ENCODE measurements around the gene ATP13A4.

The ATP13A4 gene

DNA sequence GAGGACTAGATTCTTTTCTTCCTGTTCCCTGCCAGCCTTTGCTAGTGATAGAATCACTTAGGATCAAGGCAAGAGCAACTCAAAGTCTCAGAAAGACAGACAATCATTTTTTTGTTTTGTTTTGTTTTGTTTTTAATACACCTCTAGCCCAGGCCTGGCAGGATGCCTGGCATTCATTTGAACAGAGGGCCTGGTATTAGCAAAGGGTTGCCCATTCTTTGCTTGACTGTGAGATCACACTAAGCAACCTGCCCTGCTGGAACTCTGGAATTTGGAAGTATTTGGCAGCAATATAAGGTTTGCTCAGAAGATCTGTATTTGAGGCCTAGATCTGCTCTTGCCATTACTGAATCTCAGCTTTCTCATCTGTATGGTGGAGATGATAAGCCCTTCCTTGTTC, 154.4 kb downstream of the ATP13A4 start:
- in situ Hi-C loops (cut with HindIII; ENCODE audit: low pct_unique_long_range_greater_than_20kb, low sequenced_read_pairs), result no loop called here
- TF ChIP-seq JUND (IDR thresholded peaks at IDR 0.05; ENCODE audit: low read depth), result no peak
- peak in 1 of 2 experiments; percentile 38 for DNase-seq (ENCODE audit: low read depth in 1 of 2, low spot score in 1 of 2)

DNA sequence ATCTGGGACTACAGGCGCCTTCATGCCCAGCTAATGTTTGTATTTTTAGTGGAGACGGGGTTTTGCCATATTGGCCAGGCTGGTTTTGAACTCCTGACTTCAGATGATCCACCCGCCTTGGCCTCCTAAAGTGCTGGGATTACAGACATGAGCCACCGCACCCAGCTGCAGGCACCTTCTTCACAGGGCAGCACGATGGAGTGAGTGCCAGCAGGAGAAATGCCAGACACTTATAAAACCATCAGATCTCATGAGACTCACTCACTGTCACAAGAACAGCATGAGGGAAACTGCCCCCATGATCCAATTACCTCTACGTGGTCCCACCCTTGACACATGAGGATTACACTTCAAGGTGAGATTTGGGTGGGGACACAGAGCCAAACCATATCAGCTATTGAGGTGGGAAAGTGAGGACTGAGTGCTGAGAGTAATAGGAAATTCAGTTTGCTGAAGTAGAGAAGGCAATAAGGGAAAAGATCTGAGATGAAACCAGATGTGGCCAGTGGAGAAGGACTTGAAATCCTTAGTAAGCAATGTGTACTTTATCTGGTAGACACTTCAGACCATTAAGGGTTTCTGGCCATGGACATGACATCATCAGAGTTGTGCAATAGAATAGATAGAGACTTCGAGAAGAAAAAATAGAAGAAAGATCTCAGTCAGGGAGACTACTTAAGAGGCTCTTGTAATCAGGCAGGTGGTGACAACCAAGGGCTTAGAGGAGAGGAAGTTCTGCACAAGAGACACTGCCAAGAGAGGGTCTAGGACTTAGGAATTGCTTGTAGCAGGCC, 158.0 kb downstream of the ATP13A4 start:
- no peak for TF ChIP-seq JUND (IDR thresholded peaks at IDR 0.05; ENCODE audit: low read depth)
- no peak for DNase-seq (ENCODE audit: low read depth in 1 of 2, low spot score in 1 of 2)
- in situ Hi-C loops (cut with HindIII; ENCODE audit: low pct_unique_long_range_greater_than_20kb, low sequenced_read_pairs), result no loop called here

DNA sequence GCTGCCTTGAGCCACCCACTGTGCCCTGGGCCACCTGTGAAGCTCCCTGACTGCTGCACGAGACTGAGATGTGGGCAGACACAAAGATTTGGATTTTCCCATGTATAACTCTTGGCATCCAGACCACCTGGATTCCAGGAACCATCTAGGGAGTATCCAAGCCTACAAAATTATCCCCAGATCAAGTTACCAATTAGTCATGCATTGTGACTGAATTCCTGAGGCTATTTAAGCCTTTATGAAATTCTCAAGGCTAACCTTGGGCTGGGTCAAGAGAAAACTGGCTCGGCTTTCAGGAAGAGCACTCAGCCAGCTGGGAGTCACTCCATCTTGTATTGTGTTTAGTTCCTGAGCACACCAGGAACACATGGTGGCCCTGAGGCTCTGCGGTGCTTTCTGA, 162.8 kb downstream of the ATP13A4 start:
- DNase-seq (ENCODE audit: low read depth in 1 of 2, low spot score in 1 of 2), result peak in 1 of 2 experiments; percentile 83
- no peak for TF ChIP-seq JUND (IDR thresholded peaks at IDR 0.05; ENCODE audit: low read depth)
- in situ Hi-C loops (cut with HindIII; ENCODE audit: low pct_unique_long_range_greater_than_20kb, low sequenced_read_pairs), result no loop called here

DNA sequence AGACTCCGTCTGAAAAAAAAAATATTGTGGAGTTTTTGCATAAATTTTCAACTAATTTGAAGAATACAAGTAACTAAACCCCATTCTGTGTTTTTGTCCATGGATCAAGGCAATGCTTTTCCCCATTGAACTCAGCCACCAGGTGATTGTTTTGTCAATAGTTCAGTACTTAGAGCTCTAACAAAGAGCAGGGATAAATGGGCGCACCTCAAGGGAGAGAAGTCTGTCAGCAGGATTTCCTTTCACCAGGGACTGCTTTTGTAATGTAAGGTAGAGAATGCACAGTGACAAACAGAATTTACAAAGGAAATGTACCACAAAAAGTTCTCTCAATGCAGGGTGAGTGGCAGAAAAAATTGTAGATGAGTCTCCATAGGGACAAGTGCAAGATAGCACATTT, 165.4 kb downstream of the ATP13A4 start:
- no peak for DNase-seq (ENCODE audit: low read depth in 1 of 2, low spot score in 1 of 2)
- TF ChIP-seq JUND (IDR thresholded peaks at IDR 0.05; ENCODE audit: low read depth), result no peak
- in situ Hi-C loops (cut with HindIII; ENCODE audit: low pct_unique_long_range_greater_than_20kb, low sequenced_read_pairs), result no loop called here

DNA sequence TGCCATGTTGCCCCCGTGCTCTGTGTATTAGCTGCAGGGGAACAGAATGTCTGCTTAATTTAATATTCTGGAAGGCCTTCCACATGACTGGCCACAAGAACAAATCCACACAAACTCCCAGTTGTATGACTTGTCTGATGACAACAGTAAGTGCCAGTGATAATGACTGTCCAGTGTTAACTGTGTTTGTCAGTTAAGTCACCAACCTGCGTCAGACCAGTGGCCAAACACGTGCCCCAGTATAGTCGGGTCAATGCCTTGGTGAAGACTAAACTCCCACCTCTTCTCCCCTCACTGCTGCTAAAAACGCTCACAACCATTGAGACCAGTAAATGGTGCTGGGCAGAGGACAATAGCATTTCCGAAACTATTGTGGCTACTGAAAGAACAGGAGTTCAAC, 166.3 kb downstream of the ATP13A4 start:
- in situ Hi-C loops (cut with HindIII; ENCODE audit: low pct_unique_long_range_greater_than_20kb, low sequenced_read_pairs), result no loop called here
- DNase-seq (ENCODE audit: low read depth in 1 of 2, low spot score in 1 of 2), result no peak
- no peak for TF ChIP-seq JUND (IDR thresholded peaks at IDR 0.05; ENCODE audit: low read depth)

DNA sequence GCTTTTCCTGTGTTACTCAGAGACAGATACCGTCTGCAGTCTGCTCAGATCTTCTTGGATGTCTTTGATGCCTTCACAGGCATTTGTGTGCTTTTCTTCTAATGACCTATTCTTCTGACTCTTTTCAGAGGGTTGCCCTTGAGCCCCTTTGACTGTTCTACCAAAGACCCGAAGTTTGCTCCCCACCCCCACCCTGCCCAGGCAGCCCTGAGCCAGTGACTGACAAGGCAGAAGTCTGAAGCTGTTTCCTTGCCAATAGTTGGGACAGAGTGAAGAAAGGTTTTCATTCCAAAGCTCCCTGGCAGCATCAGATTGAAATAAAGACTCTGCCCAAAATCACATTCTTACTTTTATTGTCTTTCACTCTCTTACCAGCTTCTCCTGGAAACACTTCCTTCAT, 167.1 kb downstream of the ATP13A4 start:
- no peak for DNase-seq (ENCODE audit: low read depth in 1 of 2, low spot score in 1 of 2)
- in situ Hi-C loops (cut with HindIII; ENCODE audit: low pct_unique_long_range_greater_than_20kb, low sequenced_read_pairs), result no loop called here
- TF ChIP-seq JUND (IDR thresholded peaks at IDR 0.05; ENCODE audit: low read depth), result no peak

DNA sequence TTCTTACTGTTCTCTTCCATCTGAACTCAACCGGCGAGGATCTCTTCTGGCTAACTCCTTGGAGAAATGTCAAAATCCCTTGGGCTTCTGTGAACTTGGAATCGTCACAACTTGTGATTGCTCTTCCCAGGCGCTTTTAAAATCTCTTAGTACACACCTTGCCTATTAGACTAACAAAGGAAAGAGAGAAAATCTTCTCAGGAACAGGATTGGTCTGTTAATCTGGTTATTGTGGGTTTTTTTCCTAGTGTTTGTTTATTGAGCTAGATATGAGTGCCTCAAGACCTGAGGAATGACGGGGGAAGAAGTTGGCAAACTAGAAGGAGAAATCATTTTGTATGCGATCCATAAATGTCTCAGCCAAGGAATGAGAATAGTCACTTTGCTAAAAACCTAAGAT, 176.0 kb downstream of the ATP13A4 start, which contains the start of gene ATP13A5:
Gene ATP13A5, minus strand, starts transcription at position 48 of the 400 bp plus-strand sequence. Its CDS starts 28 bp downstream, at position 20.
- TF ChIP-seq JUND (IDR thresholded peaks at IDR 0.05; ENCODE audit: low read depth), result no peak
- in situ Hi-C loops (cut with HindIII; ENCODE audit: low pct_unique_long_range_greater_than_20kb, low sequenced_read_pairs), result no loop called here
- DNase-seq (ENCODE audit: low read depth in 1 of 2, low spot score in 1 of 2), result peak in 1 of 2 experiments; percentile 66

DNA sequence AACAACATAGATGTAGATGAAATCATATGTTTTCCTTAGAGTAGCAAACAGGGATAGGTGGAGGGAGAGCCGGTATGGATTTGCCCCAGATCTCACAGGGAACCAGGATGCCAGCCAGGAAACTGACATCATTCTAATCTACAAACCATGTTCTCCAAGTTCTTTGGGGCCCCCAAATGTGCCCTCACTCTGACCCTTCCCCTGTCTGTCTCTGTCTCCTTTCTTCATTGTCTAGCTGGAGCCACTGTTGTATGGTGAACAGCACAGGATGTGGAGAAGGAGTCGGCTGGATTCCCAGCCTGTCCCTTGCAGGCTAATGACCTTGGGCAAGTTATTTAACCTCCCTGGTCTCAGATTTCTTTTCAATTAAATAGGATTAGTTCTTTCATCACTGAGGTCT, 177.1 kb downstream of the ATP13A4 start:
- TF ChIP-seq JUND (IDR thresholded peaks at IDR 0.05; ENCODE audit: low read depth), result no peak
- in situ Hi-C loops (cut with HindIII; ENCODE audit: low pct_unique_long_range_greater_than_20kb, low sequenced_read_pairs), result no loop called here
- no peak for DNase-seq (ENCODE audit: low read depth in 1 of 2, low spot score in 1 of 2)

DNA sequence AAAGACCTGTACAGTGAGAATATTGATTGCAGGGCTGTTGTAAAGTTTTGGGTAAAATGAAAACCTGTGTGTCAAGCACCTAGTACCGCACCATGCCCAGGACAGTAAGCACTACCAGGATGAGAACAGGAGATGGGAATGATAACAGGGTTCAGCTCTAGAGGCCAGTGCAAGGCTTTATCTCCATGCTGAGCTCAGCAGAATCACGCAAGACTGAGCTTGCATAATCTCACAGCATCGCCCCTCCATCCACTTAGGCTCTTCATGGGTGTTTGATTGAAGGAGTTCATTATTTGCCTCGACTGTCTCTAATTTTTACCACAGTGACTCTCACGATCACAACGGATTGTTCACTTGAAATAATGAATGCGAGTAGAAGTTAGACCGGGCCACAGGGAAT, 179.1 kb downstream of the ATP13A4 start:
- DNase-seq (ENCODE audit: low read depth in 1 of 2, low spot score in 1 of 2), result no peak
- TF ChIP-seq JUND (IDR thresholded peaks at IDR 0.05; ENCODE audit: low read depth), result no peak
- in situ Hi-C loops (cut with HindIII; ENCODE audit: low pct_unique_long_range_greater_than_20kb, low sequenced_read_pairs), result no loop called here

DNA sequence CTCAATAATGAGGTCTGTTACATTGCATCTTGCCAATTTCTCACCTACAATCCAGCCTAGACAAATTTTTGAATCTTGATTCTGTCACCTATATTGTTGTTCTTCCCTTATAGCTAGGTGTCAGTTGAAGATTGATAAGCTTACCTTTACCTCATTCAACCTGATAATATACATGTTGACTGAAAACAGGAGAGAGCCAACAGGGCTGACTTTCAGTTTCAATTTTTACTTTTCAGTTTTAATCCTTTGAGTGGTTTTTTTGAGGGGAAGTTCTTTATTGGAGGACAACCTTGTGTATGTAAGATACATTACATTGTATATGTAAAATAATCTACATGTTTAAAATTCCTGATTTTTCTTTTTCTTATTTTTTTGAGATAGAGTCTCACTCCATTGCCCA, 181.9 kb downstream of the ATP13A4 start:
- no peak for DNase-seq (ENCODE audit: low read depth in 1 of 2, low spot score in 1 of 2)
- in situ Hi-C loops (cut with HindIII; ENCODE audit: low pct_unique_long_range_greater_than_20kb, low sequenced_read_pairs), result no loop called here
- no peak for TF ChIP-seq JUND (IDR thresholded peaks at IDR 0.05; ENCODE audit: low read depth)

DNA sequence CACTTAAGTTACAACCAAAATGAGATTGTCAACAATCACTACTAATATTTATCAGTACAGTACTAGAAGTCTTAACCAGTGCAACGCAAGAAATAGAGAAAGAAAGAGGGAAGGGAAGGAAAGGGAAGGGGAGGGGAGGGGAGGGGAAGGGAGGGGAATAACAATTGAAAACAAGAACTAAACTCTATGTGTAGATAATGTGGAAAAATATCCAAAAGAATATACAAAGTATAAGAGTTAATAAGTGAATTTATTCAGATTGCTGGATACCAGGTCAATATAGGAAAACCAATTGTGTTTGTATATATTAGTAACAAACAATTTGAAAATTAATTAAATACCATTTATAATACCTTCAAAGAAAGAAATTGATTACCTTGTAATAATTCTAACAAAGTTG, 186.8 kb downstream of the ATP13A4 start:
- in situ Hi-C loops (cut with HindIII; ENCODE audit: low pct_unique_long_range_greater_than_20kb, low sequenced_read_pairs), result no loop called here
- DNase-seq (ENCODE audit: low read depth in 1 of 2, low spot score in 1 of 2), result no peak
- TF ChIP-seq JUND (IDR thresholded peaks at IDR 0.05; ENCODE audit: low read depth), result no peak

DNA sequence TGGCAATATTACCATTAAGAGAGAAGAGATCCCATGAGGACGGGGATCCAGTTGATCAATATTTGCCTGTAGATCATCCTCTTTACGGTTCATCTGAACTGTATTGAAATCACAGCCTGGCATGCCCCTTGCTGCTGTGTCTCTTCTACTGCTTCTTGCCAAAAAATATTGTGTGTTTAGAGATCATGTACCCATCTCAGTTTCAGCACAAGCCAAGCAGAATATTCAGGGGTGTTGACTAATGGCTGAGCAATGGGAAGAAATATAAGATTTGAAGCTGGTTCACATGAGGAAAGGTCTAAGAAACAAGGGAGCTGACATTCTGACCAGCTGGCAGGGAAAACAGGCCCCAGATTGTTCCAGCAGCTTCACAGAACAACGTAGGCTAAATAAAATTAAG, 197.4 kb downstream of the ATP13A4 start:
- TF ChIP-seq JUND (IDR thresholded peaks at IDR 0.05; ENCODE audit: low read depth), result no peak
- DNase-seq (ENCODE audit: low read depth in 1 of 2, low spot score in 1 of 2), result no peak
- in situ Hi-C loops (cut with HindIII; ENCODE audit: low pct_unique_long_range_greater_than_20kb, low sequenced_read_pairs), result no loop called here

DNA sequence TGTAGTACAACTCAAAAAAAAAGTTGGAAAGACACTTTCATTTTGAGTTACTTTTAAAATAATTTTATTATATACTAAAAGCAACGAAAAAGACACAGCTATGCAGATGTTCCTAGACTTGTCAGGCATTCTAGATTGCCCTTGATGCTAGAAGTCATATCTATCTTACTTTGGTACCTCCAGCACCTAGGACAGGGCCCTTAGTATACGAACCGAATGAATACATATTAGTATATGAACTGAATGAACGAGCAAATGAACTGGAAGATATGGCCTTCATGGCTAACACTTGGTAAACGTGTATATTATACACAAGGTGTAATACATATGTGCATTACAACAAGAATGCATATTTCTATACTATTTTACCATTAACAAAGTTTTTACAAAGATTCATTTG, 200.3 kb downstream of the ATP13A4 start:
- in situ Hi-C loops (cut with HindIII; ENCODE audit: low pct_unique_long_range_greater_than_20kb, low sequenced_read_pairs), result no loop called here
- DNase-seq (ENCODE audit: low read depth in 1 of 2, low spot score in 1 of 2), result peak in 1 of 2 experiments; percentile 46
- no peak for TF ChIP-seq JUND (IDR thresholded peaks at IDR 0.05; ENCODE audit: low read depth)

Measured in T47D (cell line).